ENCODE results near the gene NUDT2. TPM values are rescaled to one million over a fixed set of nuclear protein-coding genes. Genes with fewer than 3 reads are reported as not detected.
"Not testable (repeated sequence)": the region's sequence is repeated elsewhere in the genome, so short reads cannot be mapped to it uniquely, and the experiment has no call there.

The NUDT2 gene
- total RNA-seq, 2 donors from 2014 or later, result 17.6 to 25.3 TPM

- no peak for TF ChIP-seq CTCF (IDR thresholded peaks at IDR 0.05)
- H3K4me3 ChIP-seq, result no peak overlapping the region
- H3K4me1 ChIP-seq, result peaks cover 0 to 21% of the 10 kb centered on the region in 2 donors
- H3K9me3 ChIP-seq, result no peaks in the 10 kb centered on the region
- no peak for DNase-seq (ENCODE audit: low spot score)
- H3K27ac ChIP-seq, result peak overlapping the region; percentile 2 to 57
- H3K27me3 ChIP-seq, result no peaks in the 10 kb centered on the region
- H3K36me3 ChIP-seq, result no peaks in the 10 kb centered on the region
These were observed 34.4 kb downstream of the NUDT2 start for GRCh38 chr9:34363619-34364351.

- TF ChIP-seq CTCF (IDR thresholded peaks at IDR 0.05), result no peak
- no peaks in the 10 kb centered on the region for H3K9me3 ChIP-seq
- H3K4me1 ChIP-seq, result peaks cover 0 to 23% of the 10 kb centered on the region in 2 donors
- no peak overlapping the region for H3K27ac ChIP-seq
- no peaks in the 10 kb centered on the region for H3K27me3 ChIP-seq
- no peak overlapping the region for H3K4me3 ChIP-seq
- no peaks in the 10 kb centered on the region for H3K36me3 ChIP-seq
- no peak for DNase-seq (ENCODE audit: low spot score)
These were observed 35.9 kb downstream of the NUDT2 start for GRCh38 chr9:34365282-34365681.

- H3K4me1 ChIP-seq, result peaks cover 0 to 29% of the 10 kb centered on the region in 2 donors
- no peaks in the 10 kb centered on the region for H3K36me3 ChIP-seq
- no peak for TF ChIP-seq CTCF (IDR thresholded peaks at IDR 0.05)
- no peak overlapping the region for H3K27ac ChIP-seq
- no peaks in the 10 kb centered on the region for H3K9me3 ChIP-seq
- H3K4me3 ChIP-seq, result no peak overlapping the region
- no peak for DNase-seq (ENCODE audit: low spot score)
- no peaks in the 10 kb centered on the region for H3K27me3 ChIP-seq
These were observed 37.0 kb downstream of the NUDT2 start for GRCh38 chr9:34366365-34366764.

- DNase-seq (ENCODE audit: low spot score); H3K9me3 ChIP-seq; H3K36me3 ChIP-seq; H3K4me3 ChIP-seq; H3K27me3 ChIP-seq; H3K27ac ChIP-seq: not testable (repeated sequence)
- peaks cover 0 to 29% of the 10 kb centered on the region in 2 donors for H3K4me1 ChIP-seq
These were observed 38.5 kb downstream of the NUDT2 start for GRCh38 chr9:34367751-34368410.

GRCh38 chr9:34368796-34369195 lies 39.4 kb downstream of the NUDT2 start:
- H3K27me3 ChIP-seq; H3K36me3 ChIP-seq; H3K4me3 ChIP-seq; DNase-seq (ENCODE audit: low spot score); H3K9me3 ChIP-seq; H3K27ac ChIP-seq: not testable (repeated sequence)
- H3K4me1 ChIP-seq, result peaks cover 0 to 21% of the 10 kb centered on the region in 2 donors

- DNase-seq (ENCODE audit: low spot score), result no peak
- Histone ChIP-seq H3K27ac (no peak overlapping the region), H3K36me3 (no peaks in the 10 kb centered on the region), H3K9me3 (no peaks in the 10 kb centered on the region), H3K4me1 (peaks cover 0 to 13% of the 10 kb centered on the region in 2 donors), H3K27me3 (no peaks in the 10 kb centered on the region), H3K4me3 (no peak overlapping the region)
- TF ChIP-seq CTCF (IDR thresholded peaks at IDR 0.05), result no peak
These were observed 40.3 kb downstream of the NUDT2 start for GRCh38 chr9:34369636-34370035.

All from right atrium auricular region (tissue), 2 donors.